Upper lobe of left lung (tissue), 6 donors: ENCODE data around the gene CA10. TPM values are rescaled to one million over a fixed set of nuclear protein-coding genes. Genes with fewer than 3 reads are reported as not detected.

Experiments used
- ATAC-seq, 2 donors: fragments of 200-7000 bp; cut with Tn5 transposase; one replicate each; pipeline ENCODE4 v1.9.1; 2022; ENCODE audit warnings: mild to moderate bottlenecking in 2 of 2, moderate library complexity in 2 of 2; ENCODE audit not compliant: low FRiP score in 2 of 2
- DNase-seq, 2 donors: peaks; one replicate each; pipeline ENCODE4 v3.0.0-alpha.2; 2019 to 2020
- H3K27ac ChIP-seq, 4 donors: fragments of 200-600 bp; sonication (generic); one replicate each; pipeline ENCODE4 v1.5.1; 2016 to 2019
- H3K27me3 ChIP-seq, 4 donors: fragments of 200-600 bp; sonication (generic); one replicate each; pipeline ENCODE4 v1.5.1; 2017 to 2019
- H3K36me3 ChIP-seq, 4 donors: fragments of 200-600 bp; sonication (generic); one replicate each; pipeline ENCODE4 v1.5.1; 2016 to 2019
- H3K4me1 ChIP-seq, 4 donors: fragments of 200-600 bp; sonication (generic); one replicate each; pipeline ENCODE4 v1.5.1; 2018 to 2019
- H3K4me3 ChIP-seq, 4 donors: fragments of 200-600 bp; sonication (generic); one replicate each; pipeline ENCODE4 v1.5.1; 2017 to 2019; ENCODE audit warnings: mild to moderate bottlenecking in 2 of 4, moderate library complexity in 1 of 4
- H3K9me3 ChIP-seq, 4 donors: fragments of 200-600 bp; sonication (generic); one replicate each; pipeline ENCODE4 v1.5.1; 2018 to 2019
- EP300 ChIP-seq, 4 donors: sonication (generic); formaldehyde crosslinking; IDR thresholded peaks; one replicate each; pipeline ENCODE4 v1.5.1; 2017; ENCODE audit warnings: antibody characterized with exemption in 4 of 4, control low read depth in 2 of 4
- POLR2A ChIP-seq, 4 donors: fragments of 450-650 bp; IDR thresholded peaks; one replicate each; pipeline ENCODE4 v1.5.1; 2016 to 2017; ENCODE audit warnings: antibody characterized with exemption in 4 of 4, mild to moderate bottlenecking in 2 of 4
- POLR2AphosphoS5 ChIP-seq, 2 donors: sonication (generic); formaldehyde crosslinking; IDR thresholded peaks; one replicate each; pipeline ENCODE4 v1.5.1; 2017; ENCODE audit warnings: antibody characterized with exemption in 2 of 2
- WGBS, 2 donors: methylation state at CpG; one replicate each; pipeline ENCODE4 v1.1.5; 2017 to 2018; 5-methylcytosine and 5-hydroxymethylcytosine counted together
- total RNA-seq, 6 donors: library from RNA; depleted of rRNA in 4 of 6; stranded (reverse); fragments of >200 nt in 4 of 6; gene quantifications; one replicate each; pipeline versions ENCODE4 v1.1.0 to v1.2.1, GENCODE V29; 2016 to 2021
- TF ChIP-seq, protein P1 (sequence below), 6 experiments: fragments of 450-650 bp in 4 of 6; fragments of 200-600 bp in 2 of 6; sonication (generic) in 2 of 6; IDR thresholded peaks; one replicate each; pipeline ENCODE4 v1.5.1; 2016 to 2019; ENCODE audit warnings: antibody characterized with exemption in 6 of 6
- donor health status: DM: no; HTN: no; CAD: no; lungs with moderate emphysema.
- donor health status: DM: no; HTN: yes; CAD: no; lungs with severe emphysema.

The CA10 gene
- total RNA-seq, 6 donors from 2014 or later, result 0.10 TPM; not detected in 5

DNA sequence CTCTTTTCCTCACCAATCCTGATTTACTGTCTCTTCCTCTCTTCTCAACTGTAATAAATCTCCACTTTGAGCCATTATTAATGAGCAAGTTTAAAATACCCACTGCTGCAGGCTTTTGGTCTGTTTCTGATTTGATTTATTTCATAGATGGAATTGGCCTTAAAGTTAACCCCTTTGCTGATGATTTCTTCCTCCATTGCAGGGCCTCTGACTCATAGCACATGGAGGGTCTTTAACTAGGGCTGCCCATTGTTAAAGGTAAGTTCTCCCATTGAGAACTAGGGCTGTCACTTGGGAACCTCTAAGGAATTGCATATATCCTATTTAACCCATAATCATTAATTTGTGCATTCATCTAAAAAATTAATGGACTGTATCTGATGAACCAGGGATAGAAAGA, 221.2 kb downstream of the CA10 start:
- Histone ChIP-seq H3K36me3 (no peaks in the 10 kb centered on the region), H3K27me3 (no peaks in the 10 kb centered on the region), H3K4me3 (no peak overlapping the region), H3K27ac (no peak overlapping the region), H3K4me1 (no peaks in the 10 kb centered on the region), H3K9me3 (no peaks in the 10 kb centered on the region)
- DNase-seq (no peak), ATAC-seq (no peak)
- no peak for TF ChIP-seq POLR2AphosphoS5 (IDR thresholded peaks at IDR 0.05)
- no peak for TF ChIP-seq EP300 (IDR thresholded peaks at IDR 0.05)
- TF ChIP-seq, protein P1, sequence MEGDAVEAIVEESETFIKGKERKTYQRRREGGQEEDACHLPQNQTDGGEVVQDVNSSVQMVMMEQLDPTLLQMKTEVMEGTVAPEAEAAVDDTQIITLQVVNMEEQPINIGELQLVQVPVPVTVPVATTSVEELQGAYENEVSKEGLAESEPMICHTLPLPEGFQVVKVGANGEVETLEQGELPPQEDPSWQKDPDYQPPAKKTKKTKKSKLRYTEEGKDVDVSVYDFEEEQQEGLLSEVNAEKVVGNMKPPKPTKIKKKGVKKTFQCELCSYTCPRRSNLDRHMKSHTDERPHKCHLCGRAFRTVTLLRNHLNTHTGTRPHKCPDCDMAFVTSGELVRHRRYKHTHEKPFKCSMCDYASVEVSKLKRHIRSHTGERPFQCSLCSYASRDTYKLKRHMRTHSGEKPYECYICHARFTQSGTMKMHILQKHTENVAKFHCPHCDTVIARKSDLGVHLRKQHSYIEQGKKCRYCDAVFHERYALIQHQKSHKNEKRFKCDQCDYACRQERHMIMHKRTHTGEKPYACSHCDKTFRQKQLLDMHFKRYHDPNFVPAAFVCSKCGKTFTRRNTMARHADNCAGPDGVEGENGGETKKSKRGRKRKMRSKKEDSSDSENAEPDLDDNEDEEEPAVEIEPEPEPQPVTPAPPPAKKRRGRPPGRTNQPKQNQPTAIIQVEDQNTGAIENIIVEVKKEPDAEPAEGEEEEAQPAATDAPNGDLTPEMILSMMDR (IDR thresholded peaks at IDR 0.05), result no peak
- TF ChIP-seq POLR2A (IDR thresholded peaks at IDR 0.05), result no peak

DNA sequence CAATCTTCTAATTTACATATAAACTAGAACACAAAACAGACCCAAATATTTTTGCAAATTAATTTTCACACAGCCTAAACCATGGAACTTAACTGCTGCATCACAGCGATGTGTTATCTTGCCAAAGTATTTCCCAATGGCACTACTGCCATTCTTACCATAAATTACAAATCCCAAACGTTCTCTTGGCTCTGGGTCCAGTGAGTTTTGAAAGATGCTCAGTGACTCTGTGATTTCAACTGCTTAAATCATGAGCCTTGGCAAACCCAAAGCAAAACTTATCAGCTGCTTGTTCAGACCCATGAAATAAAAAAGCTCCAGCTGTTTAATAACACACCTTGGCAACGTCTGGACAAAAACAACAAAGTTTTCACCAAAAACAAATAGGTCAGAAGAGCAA, 223.0 kb downstream of the CA10 start:
- WGBS, 2 donors, result 46 to 55% methylated on average over 3 of the region's 3 CpGs
- TF ChIP-seq, protein P1 (IDR thresholded peaks at IDR 0.05), result no peak
- TF ChIP-seq EP300 (IDR thresholded peaks at IDR 0.05) (no peak), POLR2AphosphoS5 (IDR thresholded peaks at IDR 0.05) (no peak), POLR2A (IDR thresholded peaks at IDR 0.05) (no peak)
- Histone ChIP-seq H3K27ac (no peak overlapping the region), H3K27me3 (no peaks in the 10 kb centered on the region), H3K4me3 (no peak overlapping the region), H3K9me3 (no peaks in the 10 kb centered on the region), H3K36me3 (no peaks in the 10 kb centered on the region), H3K4me1 (no peaks in the 10 kb centered on the region)
- ATAC-seq (no peak), DNase-seq (no peak)

DNA sequence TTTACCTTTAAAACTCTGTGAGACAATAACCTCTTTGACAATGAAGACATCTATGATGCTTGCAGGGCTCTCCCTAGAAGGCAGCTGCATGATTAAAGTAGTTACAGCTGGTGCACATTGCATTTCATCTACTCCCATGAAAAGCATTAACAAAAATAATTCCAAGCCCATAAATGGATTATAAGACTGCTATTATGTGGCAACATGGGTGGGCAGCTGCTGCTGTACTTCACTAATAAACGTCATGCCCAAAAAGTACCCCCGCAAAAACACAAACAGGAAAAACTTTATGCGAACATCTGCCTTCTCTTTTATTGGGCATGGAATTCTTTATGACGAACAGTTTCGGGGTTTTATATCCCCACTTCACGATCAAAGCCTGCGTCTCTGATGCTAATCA, 224.9 kb downstream of the CA10 start:
- ATAC-seq (no peak), DNase-seq (no peak)
- H3K4me1 ChIP-seq, result no peaks in the 10 kb centered on the region
- H3K4me3 ChIP-seq, result no peak overlapping the region
- WGBS, 2 donors, result 90 to 91% methylated on average over 7 of the region's 7 CpGs
- no peaks in the 10 kb centered on the region for H3K27me3 ChIP-seq
- H3K9me3 ChIP-seq, result no peaks in the 10 kb centered on the region
- H3K36me3 ChIP-seq, result no peaks in the 10 kb centered on the region
- TF ChIP-seq POLR2A (IDR thresholded peaks at IDR 0.05) (no peak), POLR2AphosphoS5 (IDR thresholded peaks at IDR 0.05) (no peak), EP300 (IDR thresholded peaks at IDR 0.05) (no peak)
- TF ChIP-seq, protein P1 (IDR thresholded peaks at IDR 0.05), result no peak
- H3K27ac ChIP-seq, result no peak overlapping the region

DNA sequence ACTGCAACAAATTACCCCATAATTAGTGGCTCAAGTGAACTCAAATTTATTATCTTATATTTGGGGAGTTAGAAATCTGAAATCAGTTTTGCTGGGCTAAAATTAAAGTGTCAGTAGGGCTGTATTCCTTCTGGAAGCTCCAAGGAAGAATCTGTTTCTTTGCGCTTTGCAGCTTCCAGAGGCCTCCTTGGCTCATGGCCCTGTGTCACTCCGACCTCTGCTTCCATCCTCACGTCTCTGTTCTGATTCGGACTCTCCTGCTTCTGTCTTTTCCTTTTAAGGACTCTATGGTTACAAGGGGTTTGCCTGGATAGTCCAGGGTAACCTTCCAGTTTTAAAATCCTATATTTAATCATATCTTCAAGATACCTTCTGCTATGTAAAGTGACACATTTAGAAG, 232.1 kb downstream of the CA10 start:
- WGBS, 2 donors, result 69 to 77% methylated on average over 4 of the region's 4 CpGs
- H3K36me3 ChIP-seq, result no peaks in the 10 kb centered on the region

DNA sequence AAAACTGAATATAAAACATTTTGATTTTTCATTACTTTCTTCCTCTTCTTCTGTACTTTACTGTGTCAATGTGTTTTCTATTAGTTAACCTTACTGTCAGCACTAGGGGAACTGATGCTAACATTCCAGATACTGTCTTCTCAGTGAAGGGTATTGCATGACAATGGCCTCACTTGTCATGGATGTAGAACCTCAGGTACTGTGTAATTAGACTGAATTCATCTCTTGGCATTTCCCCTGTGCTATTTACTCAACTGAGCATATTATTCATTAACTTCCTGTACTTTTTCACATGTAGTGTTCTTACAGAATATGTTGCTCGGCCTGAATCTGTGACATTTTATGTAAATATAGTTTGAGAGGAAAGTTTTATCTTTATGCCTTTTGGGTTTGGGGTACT, 237.0 kb downstream of the CA10 start:
- H3K36me3 ChIP-seq, result no peaks in the 10 kb centered on the region
- H3K4me1 ChIP-seq, result no peaks in the 10 kb centered on the region
- H3K27ac ChIP-seq, result no peak overlapping the region
- no peaks in the 10 kb centered on the region for H3K27me3 ChIP-seq
- ATAC-seq (no peak), DNase-seq (no peak)
- H3K9me3 ChIP-seq, result no peaks in the 10 kb centered on the region
- H3K4me3 ChIP-seq, result no peak overlapping the region
- WGBS, 2 donors, result 40 to 44% methylated on average over 1 of the region's 1 CpG
- TF ChIP-seq, protein P1 (IDR thresholded peaks at IDR 0.05), result no peak
- TF ChIP-seq EP300 (IDR thresholded peaks at IDR 0.05), result no peak
- TF ChIP-seq POLR2AphosphoS5 (IDR thresholded peaks at IDR 0.05), result no peak
- TF ChIP-seq POLR2A (IDR thresholded peaks at IDR 0.05), result no peak

More for the DNA sequence above, 232.1 kb downstream of the CA10 start:
- TF ChIP-seq, protein P1 (IDR thresholded peaks at IDR 0.05), result no peak
- TF ChIP-seq EP300 (IDR thresholded peaks at IDR 0.05) (no peak), POLR2A (IDR thresholded peaks at IDR 0.05) (no peak), POLR2AphosphoS5 (IDR thresholded peaks at IDR 0.05) (no peak)
- Histone ChIP-seq H3K9me3 (no peaks in the 10 kb centered on the region), H3K4me3 (no peak overlapping the region), H3K27ac (no peak overlapping the region), H3K27me3 (no peaks in the 10 kb centered on the region), H3K4me1 (no peaks in the 10 kb centered on the region)
- DNase-seq (no peak), ATAC-seq (no peak)
